Urothelium cell line (cell line): Measurements from ENCODE around the gene DOK6.

Experiments
- DNase-seq: peaks from one replicate; pipeline ENCODE4 v3.0.0; 2011; ENCODE audit warnings: low spot score, mixed read lengths
- FAIRE-seq: peaks from 2 replicates; lab custom pipeline; 2011; peaks lifted over from hg19 to GRCh38; lab: Jason Lieb, UNC

Gene DOK6

DNA sequence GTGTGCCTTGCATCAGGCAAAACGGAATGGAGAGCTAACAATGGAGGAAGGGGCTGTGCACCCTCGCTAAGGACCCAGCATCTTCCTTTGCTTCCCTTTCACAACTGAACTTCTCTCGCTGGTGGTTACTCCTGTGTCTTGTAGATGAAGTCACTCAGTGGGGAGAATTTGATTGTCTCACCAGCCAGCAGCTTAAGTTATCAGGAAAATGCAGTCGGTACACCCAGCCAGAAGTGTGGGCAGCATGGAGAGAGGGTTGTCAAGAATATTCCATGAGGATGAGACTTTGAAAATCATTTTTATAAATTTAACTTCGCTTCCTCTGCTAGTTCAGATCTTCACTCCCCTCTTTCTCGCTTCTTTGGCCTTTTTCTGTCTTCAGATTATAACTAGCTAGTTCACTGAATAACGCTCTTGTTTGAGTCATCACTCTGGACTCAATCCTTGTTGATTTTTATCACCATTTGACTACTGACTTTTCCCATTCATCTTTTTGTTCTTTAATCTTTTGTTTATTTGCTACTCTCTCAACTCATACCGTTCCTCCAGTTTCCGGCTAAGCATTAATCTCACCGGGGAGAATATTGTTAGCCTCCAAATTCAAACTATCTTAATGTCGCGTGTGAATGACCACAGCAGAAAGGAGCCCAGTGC is 325.3 kb downstream of the DOK6 start:
- FAIRE-seq = no peak
- DNase-seq = no peak

GRCh38 chr18:69727912-69728572 is 327.4 kb downstream of the DOK6 start:
- no peak for FAIRE-seq
- no peak for DNase-seq

DNA sequence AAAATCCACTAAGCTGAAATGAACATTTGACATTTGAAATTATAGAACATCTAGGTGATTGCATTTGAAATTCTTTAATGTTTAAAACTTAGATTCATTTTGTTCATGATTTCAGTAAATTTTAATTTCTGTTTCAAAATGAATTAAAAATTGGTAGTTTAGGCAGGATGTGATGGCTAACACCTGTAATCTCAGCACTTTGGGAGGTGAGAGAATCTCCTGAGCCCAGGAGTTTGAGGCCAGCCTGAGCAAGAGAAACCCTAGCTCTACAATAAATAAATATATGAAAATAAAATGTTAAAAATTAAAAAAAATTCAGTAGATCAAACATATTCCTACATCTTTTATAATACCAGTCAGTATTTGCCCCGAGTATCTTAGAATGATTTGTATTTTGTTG is 330.0 kb downstream of the DOK6 start:
- FAIRE-seq (no peak), DNase-seq (no peak)

DNA sequence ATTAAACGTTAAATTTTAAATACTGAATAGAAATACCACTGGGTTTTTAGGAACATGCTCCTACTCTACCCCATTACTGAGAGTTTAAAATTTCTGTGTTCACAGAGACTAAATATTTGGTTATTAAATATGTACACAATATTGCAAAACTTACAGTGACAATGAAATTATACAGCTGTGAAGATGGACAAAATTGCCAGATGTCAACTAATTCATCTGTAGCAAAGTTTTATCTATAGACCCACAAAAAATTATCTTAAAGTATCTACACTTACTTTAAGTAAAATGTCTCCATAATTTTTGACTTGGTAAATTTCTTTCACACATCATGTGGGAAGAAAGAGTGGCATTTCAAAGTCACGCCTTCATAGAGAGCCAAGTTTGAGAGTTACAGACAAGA is 333.8 kb downstream of the DOK6 start:
- DNase-seq (no peak), FAIRE-seq (no peak)

DNA sequence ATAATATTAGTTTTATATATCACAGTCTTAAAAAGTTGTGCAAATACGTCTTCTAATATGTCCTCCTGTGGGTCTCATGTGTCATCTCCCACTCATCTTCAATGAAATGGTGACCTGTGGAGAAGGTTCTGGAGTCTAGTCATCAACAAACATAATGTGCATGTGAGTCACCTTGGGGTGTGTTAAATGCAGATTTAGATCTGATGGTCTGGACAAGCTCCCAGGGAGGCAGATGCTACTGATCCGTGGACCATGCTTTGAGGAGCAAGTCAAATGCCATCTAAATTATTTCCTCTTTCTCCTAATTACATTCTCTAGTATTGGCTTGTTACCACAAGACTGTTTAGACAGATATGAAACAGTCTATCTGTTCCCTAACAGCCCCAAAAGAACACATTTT is 336.0 kb downstream of the DOK6 start:
- DNase-seq = no peak
- no peak for FAIRE-seq

- FAIRE-seq (no peak), DNase-seq (no peak)
Measured at GRCh38 chr18:69737851-69738250, 337.2 kb downstream of the DOK6 start.

GRCh38 chr18:69747388-69747787 is 346.7 kb downstream of the DOK6 start:
- DNase-seq (no peak), FAIRE-seq (no peak)

- DNase-seq = no peak
- FAIRE-seq = no peak
Measured at GRCh38 chr18:69752737-69753380, 352.2 kb downstream of the DOK6 start.

- no peak for DNase-seq
- FAIRE-seq = no peak
Measured at GRCh38 chr18:69754108-69754507, 353.4 kb downstream of the DOK6 start.

GRCh38 chr18:69755041-69755440 is 354.4 kb downstream of the DOK6 start:
- FAIRE-seq (no peak), DNase-seq (no peak)

GRCh38 chr18:69755856-69756496 is 355.3 kb downstream of the DOK6 start:
- DNase-seq (no peak), FAIRE-seq (no peak)

DNA sequence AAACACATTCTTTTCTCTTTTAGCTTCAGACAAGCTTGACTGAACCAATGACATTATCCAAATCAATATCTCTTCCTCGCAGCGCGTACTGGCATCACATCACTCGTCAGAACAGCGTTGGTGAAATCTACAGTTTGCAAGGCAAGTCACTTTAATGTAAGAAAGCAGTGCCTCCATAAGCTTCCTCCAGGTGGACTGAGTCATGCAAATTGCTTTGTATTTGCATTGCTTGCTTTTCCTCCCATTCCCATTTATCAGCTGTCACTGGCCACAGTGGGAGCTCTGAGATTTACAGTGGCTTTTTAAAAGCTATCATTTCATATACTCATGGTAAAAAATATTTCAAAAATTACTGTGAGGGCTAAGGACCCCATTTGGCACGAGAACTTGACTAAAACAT is 357.0 kb downstream of the DOK6 start:
- no peak for DNase-seq

DNA sequence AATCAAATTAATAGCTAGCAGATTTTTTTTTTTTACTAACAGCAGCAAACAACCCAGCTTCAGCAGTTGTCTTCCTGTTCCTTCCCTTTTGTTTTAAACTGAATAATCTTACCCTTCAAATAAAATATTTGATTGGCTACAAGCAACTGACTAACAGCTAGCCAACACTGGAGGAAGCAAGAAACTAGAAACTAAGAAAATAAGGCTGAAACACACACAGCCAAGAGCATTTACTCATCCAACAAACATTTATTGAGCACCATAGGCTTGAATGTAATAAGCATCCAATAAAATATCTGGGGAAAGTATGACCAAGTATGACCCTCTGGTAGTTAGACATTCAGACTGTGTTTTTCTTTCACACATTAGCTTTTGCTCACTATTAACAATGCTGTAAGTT is 357.8 kb downstream of the DOK6 start:
- FAIRE-seq = no peak

More for the DNA sequence above, 357.0 kb downstream of the DOK6 start:
- no peak for FAIRE-seq

GRCh38 chr18:69759046-69759445 is 358.4 kb downstream of the DOK6 start:
- no peak for FAIRE-seq
- DNase-seq = no peak

More for the DNA sequence above, 357.8 kb downstream of the DOK6 start:
- no peak for DNase-seq

- FAIRE-seq (no peak), DNase-seq (no peak)
Measured at GRCh38 chr18:69763002-69763401, 362.3 kb downstream of the DOK6 start.

- no peak for DNase-seq
- no peak for FAIRE-seq
Measured at GRCh38 chr18:69763821-69764220, 363.1 kb downstream of the DOK6 start.

- DNase-seq (no peak), FAIRE-seq (no peak)
Measured at GRCh38 chr18:69770238-69770637, 369.6 kb downstream of the DOK6 start.

- no peak for FAIRE-seq
- no peak for DNase-seq
Measured at GRCh38 chr18:69774831-69775230, 374.1 kb downstream of the DOK6 start.

DNA sequence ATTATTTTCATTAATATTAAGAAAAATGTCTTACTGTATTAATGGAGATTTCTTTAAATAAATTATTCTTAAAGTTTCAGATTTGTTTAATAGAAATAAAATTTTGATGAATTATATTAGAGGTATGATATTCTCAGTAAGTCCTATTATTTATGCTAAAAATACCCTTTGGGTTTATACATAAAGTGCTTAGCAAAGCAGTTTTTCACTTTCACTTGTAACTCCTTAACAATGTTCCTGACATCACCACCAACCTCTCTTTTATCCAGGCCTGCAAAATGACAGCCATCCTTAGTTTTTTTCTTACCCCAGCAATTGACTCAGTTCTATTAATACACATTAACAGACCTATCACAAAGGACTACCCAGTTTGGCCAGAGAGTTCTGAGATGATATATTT is 376.6 kb downstream of the DOK6 start:
- no peak for FAIRE-seq
- no peak for DNase-seq

DNA sequence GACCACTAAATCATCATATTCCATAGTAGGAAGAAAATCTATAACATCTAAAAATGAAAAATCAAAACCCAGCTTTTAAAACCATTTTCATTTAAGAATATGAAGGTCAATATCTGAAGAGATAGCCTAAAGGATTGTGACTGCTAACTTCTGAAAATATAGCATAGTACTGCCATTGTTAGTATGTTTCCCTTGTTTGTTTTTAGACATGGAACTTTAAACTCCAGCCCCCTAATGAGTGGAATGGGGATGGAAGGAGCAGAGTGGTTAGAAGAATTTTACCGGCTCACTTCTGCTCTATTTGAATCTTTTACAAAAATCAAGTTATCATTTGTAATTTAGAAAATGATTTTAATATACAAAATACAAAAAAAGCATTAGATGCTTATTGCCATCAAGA is 378.0 kb downstream of the DOK6 start:
- FAIRE-seq = no peak
- no peak for DNase-seq

- DNase-seq (no peak), FAIRE-seq (no peak)
Measured at GRCh38 chr18:69780851-69781250, 380.2 kb downstream of the DOK6 start.

DNA sequence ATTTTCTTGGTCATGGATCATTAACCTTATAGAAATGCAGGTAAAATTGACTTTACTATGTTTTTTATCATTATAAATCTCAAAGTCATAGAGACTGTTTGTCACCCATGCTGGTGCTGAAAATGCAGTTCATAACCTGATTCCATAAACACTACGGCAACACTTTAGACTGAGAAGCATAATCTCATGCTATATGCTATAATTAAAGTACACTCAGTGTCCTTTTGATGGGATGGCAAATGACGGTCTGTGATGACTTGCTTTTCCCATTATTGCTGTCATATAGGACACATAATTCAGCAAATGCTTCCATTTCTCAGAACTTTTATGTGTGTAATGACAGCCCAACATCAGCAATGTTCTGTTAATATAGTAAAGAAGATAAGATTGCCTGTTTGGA is 384.1 kb downstream of the DOK6 start:
- DNase-seq (no peak), FAIRE-seq (no peak)
